Measurements from ENCODE around the gene MYO3B.

Gene MYO3B

DNA sequence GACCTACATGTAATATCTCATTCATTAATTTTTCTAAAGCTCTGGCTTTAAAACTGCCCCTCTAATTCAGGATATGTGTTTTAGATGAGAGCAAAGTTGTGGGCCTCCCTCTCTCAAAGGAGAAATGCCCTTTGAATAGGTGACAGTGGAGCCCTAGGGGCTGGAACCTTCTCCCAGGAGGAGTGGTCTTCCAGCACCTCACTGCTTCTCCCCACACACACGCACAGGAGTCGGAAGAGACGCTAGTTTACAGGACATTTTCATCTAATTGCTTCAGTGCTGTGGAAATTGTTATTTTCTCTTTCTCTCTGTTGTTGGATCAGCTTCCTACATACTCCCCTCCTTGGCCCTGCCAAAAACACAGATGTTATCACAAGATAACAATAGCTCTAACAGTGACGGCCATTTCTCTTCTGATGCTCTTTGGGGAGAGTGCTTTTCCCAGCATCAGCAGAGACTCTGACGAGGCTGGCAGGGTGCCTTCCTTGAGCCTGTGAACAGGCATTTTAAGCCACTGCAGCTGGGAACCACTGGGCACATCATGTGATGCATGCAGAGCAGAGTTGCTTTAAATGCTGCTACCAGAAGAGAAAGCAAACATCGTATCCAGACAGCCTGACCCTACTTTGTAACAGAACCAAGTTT, 327.8 kb downstream of the MYO3B start:
- TF ChIP-seq MYC (IDR thresholded peaks at IDR 0.05; ENCODE audit: low read depth, low read length) (no peak), POLR2A (IDR thresholded peaks at IDR 0.05; ENCODE audit: extremely low read depth, insufficient read length) (no peak)
- TF ChIP-seq, protein P1, sequence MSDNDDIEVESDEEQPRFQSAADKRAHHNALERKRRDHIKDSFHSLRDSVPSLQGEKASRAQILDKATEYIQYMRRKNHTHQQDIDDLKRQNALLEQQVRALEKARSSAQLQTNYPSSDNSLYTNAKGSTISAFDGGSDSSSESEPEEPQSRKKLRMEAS (IDR thresholded peaks at IDR 0.05; ENCODE audit: low read depth, low read length): no peak
- TF ChIP-seq, protein P2, sequence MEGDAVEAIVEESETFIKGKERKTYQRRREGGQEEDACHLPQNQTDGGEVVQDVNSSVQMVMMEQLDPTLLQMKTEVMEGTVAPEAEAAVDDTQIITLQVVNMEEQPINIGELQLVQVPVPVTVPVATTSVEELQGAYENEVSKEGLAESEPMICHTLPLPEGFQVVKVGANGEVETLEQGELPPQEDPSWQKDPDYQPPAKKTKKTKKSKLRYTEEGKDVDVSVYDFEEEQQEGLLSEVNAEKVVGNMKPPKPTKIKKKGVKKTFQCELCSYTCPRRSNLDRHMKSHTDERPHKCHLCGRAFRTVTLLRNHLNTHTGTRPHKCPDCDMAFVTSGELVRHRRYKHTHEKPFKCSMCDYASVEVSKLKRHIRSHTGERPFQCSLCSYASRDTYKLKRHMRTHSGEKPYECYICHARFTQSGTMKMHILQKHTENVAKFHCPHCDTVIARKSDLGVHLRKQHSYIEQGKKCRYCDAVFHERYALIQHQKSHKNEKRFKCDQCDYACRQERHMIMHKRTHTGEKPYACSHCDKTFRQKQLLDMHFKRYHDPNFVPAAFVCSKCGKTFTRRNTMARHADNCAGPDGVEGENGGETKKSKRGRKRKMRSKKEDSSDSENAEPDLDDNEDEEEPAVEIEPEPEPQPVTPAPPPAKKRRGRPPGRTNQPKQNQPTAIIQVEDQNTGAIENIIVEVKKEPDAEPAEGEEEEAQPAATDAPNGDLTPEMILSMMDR (IDR thresholded peaks at IDR 0.05; ENCODE audit: low read depth, low read length): no peak
- no peak for DNase-seq (ENCODE audit: low read depth)
- no peak overlapping the region for H3K4me3 ChIP-seq (ENCODE audit: low read depth, low read length)

DNA sequence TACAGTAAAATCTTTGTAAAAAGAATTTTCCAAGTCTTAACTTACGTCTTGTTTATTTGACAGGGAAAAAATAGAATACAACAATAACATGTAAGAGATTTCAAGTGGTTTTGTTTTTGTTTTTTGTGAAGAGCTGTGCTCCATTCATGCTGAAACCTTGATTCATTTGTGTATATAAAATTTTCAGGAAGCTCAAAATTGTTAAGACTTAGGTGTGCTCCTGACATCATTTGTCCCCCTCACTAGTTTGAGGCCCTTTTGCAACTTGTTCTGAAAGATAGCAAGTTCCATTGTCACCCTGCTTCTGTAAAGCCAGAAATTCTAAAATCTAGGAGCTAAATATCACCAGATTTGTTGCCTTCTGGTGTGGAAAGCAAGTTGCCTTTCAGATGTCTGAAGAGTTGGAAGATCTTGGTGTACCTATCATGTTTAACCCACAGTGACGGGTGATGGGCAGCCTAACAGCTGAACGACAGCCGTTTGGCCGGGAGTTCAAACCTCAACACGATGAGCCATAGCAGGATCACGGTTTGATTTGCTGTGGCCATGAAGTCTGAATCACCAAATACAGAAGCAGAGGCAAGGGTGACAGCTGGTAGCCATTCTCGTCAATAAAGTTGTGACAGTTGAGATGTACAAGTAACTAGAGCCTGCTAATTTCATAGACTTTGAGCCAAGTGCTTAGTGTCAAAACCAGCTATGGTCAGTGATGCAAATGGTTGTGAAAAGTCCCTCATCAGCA, 331.7 kb downstream of the MYO3B start:
- H3K4me3 ChIP-seq (ENCODE audit: low read depth, low read length): no peak overlapping the region
- no peak for DNase-seq (ENCODE audit: low read depth)
- TF ChIP-seq, protein P1 (IDR thresholded peaks at IDR 0.05; ENCODE audit: low read depth, low read length): no peak
- TF ChIP-seq, protein P2 (IDR thresholded peaks at IDR 0.05; ENCODE audit: low read depth, low read length): no peak
- no peak for TF ChIP-seq MYC (IDR thresholded peaks at IDR 0.05; ENCODE audit: low read depth, low read length)
- no peak for TF ChIP-seq POLR2A (IDR thresholded peaks at IDR 0.05; ENCODE audit: extremely low read depth, insufficient read length)

DNA sequence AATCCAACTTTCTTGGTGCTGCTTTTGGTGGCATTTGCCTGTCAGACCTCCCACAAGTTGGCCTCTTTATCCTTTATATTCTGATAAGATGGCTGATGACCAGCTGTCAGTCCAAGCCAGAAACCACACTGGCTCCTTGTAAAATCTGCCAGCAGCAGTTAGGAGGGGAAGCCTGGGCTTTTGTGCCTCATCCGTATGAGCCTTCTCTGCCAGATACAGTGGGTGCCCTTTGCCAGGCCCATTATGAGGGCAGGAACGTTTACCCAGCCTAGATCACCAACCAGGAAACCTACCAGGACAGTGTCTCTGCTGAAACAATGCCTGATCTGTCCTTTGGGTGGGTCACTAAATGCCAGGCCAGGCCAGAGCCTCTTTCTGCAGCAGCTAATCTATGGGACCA, 334.3 kb downstream of the MYO3B start:
- no peak overlapping the region for H3K4me3 ChIP-seq (ENCODE audit: low read depth, low read length)
- no peak for TF ChIP-seq MYC (IDR thresholded peaks at IDR 0.05; ENCODE audit: low read depth, low read length)
- TF ChIP-seq, protein P2 (IDR thresholded peaks at IDR 0.05; ENCODE audit: low read depth, low read length): no peak
- no peak for TF ChIP-seq POLR2A (IDR thresholded peaks at IDR 0.05; ENCODE audit: extremely low read depth, insufficient read length)
- TF ChIP-seq, protein P1 (IDR thresholded peaks at IDR 0.05; ENCODE audit: low read depth, low read length): no peak
- DNase-seq (ENCODE audit: low read depth): no peak

DNA sequence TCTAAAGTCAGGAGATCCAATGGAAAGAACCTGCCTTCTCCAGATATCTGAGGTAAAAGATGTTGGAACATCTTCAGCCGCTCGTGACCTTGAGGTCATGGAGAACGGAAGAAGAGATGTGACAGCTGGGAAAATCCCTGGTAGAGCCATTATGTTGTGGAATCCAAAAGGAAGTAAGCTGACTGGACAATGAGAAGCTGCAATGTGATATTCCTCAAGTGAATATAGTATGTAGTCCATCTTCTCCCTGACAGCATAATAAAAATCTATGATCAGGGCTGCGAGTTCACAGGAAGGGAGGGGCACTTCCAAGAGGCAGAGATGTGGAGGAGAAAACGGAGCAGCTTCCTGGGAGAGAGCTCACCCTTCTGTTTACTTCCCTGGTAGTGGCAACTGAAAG, 336.2 kb downstream of the MYO3B start:
- H3K4me3 ChIP-seq (ENCODE audit: low read depth, low read length): no peak overlapping the region
- TF ChIP-seq MYC (IDR thresholded peaks at IDR 0.05; ENCODE audit: low read depth, low read length) (no peak), POLR2A (IDR thresholded peaks at IDR 0.05; ENCODE audit: extremely low read depth, insufficient read length) (no peak)
- TF ChIP-seq, protein P1 (IDR thresholded peaks at IDR 0.05; ENCODE audit: low read depth, low read length): no peak
- TF ChIP-seq, protein P2 (IDR thresholded peaks at IDR 0.05; ENCODE audit: low read depth, low read length): no peak
- DNase-seq (ENCODE audit: low read depth): no peak

DNA sequence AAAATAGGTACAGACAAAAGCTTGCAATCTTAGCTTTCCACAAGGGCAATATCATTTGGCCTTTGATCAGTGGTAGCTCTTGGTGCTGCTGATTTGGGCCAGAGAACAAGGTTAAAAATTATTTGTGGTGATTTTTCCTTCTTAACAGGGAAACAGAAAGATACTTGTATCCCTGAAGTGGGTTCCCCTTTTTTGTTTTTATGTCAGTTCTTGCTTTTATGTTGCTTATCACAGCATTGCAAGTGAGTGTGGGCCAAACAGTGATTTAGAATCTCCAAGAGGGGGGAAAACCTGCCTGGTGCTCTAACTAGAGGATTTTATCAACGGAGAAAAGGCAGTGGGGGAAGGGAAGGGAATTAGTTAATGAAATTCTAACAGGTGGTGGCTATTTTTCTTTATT, 339.6 kb downstream of the MYO3B start:
- TF ChIP-seq POLR2A (IDR thresholded peaks at IDR 0.05; ENCODE audit: extremely low read depth, insufficient read length) (no peak), MYC (IDR thresholded peaks at IDR 0.05; ENCODE audit: low read depth, low read length) (no peak)
- TF ChIP-seq, protein P1 (IDR thresholded peaks at IDR 0.05; ENCODE audit: low read depth, low read length): no peak
- TF ChIP-seq, protein P2 (IDR thresholded peaks at IDR 0.05; ENCODE audit: low read depth, low read length): no peak
- no peak for DNase-seq (ENCODE audit: low read depth)
- no peak overlapping the region for H3K4me3 ChIP-seq (ENCODE audit: low read depth, low read length)

All from NB4 (cell line).